Tibial nerve (tissue), 3 donors: ENCODE data around the gene SLC45A2.

Experiments used
- POLR2A ChIP-seq, 2 donors: fragments of 450-650 bp; IDR thresholded peaks; one replicate each; pipeline ENCODE4 v1.6.1; 2017; ENCODE audit warnings: antibody characterized with exemption in 2 of 2, mild to moderate bottlenecking in 2 of 2, moderate library complexity in 2 of 2
- TF ChIP-seq, protein P1 (sequence below), 5 experiments: fragments of 200-600 bp in 3 of 5; fragments of 450-650 bp in 2 of 5; sonication (generic) in 3 of 5; IDR thresholded peaks; one replicate each; pipeline ENCODE4 v1.5.1; 2016 to 2019; ENCODE audit warnings: antibody characterized with exemption in 5 of 5, mild to moderate bottlenecking in 3 of 5, moderate library complexity in 2 of 5

DNA sequence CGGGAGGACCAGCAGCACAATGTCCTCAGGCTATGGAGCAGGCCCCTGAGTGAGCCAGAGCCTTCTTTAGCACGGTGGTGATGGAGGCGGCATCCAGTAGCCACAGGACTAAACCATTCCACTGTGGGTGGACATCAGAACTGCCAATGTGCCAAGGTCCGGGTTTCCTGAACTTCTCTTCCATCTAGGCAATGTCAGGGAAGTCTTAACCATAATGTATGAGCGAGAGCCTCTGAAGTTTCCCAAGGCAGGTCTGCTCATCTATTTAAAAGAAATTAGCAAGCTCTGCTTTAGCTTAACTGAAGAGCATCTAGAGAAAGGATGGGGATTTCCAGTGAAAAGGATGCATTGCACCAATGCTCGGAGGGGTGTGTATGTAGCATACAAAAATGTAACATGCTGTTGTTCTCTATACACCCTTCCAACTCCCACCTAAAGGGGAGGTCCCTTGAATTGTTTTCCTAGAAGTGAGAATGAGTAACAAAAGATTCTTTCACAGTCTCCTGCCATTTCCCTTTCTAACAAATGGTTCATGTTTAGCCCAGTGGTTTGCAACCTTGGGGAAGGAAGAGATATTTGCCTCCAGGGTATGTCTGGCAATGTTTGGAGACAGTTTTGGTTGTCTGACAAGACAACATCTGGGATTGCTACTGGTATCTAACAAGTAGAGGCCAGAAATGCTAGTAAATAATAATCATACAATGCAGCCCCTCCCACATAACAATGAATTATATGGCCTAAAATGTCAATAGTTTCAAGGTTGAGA lies 54.4 kb downstream of the SLC45A2 start:
- TF ChIP-seq, protein P1, sequence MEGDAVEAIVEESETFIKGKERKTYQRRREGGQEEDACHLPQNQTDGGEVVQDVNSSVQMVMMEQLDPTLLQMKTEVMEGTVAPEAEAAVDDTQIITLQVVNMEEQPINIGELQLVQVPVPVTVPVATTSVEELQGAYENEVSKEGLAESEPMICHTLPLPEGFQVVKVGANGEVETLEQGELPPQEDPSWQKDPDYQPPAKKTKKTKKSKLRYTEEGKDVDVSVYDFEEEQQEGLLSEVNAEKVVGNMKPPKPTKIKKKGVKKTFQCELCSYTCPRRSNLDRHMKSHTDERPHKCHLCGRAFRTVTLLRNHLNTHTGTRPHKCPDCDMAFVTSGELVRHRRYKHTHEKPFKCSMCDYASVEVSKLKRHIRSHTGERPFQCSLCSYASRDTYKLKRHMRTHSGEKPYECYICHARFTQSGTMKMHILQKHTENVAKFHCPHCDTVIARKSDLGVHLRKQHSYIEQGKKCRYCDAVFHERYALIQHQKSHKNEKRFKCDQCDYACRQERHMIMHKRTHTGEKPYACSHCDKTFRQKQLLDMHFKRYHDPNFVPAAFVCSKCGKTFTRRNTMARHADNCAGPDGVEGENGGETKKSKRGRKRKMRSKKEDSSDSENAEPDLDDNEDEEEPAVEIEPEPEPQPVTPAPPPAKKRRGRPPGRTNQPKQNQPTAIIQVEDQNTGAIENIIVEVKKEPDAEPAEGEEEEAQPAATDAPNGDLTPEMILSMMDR (IDR thresholded peaks at IDR 0.05), result no peak
- no peak for TF ChIP-seq POLR2A (IDR thresholded peaks at IDR 0.05)
